Glutamatergic neuron (in vitro differentiated cells): Measurements from ENCODE around the gene NAIP. TPM values are rescaled to one million over a fixed set of nuclear protein-coding genes. Genes with fewer than 3 reads are reported as not detected.
"Not testable (repeated sequence)": the region's sequence is repeated elsewhere in the genome, so short reads cannot be mapped to it uniquely, and the experiment has no call there.

Experiments used
- DNase-seq: peaks from one replicate; pipeline ENCODE4 v3.0.0; 2022
- H3K27ac Mint-ChIP-seq: one replicate; pipeline ENCODE4 v1.8.0; 2020; ENCODE audit warnings: mild to moderate bottlenecking, mixed read lengths, inconsistent platforms; ENCODE audit not compliant: unreplicated experiment
- H3K27me3 Mint-ChIP-seq: one replicate; pipeline ENCODE4 v1.8.0; 2020; ENCODE audit warnings: mild to moderate bottlenecking, moderate library complexity, mixed read lengths, inconsistent platforms; ENCODE audit not compliant: unreplicated experiment
- H3K36me3 Mint-ChIP-seq: one replicate; pipeline ENCODE4 v1.8.0; 2020; ENCODE audit warnings: mild to moderate bottlenecking, mixed read lengths, inconsistent platforms; ENCODE audit not compliant: unreplicated experiment
- H3K4me1 Mint-ChIP-seq: one replicate; pipeline ENCODE4 v1.8.0; 2020; ENCODE audit warnings: mild to moderate bottlenecking, low read depth, mixed read lengths, inconsistent platforms; ENCODE audit not compliant: unreplicated experiment
- H3K4me3 Mint-ChIP-seq: one replicate; pipeline ENCODE4 v1.8.0; 2020; ENCODE audit warnings: mild to moderate bottlenecking, mixed read lengths, inconsistent platforms; ENCODE audit not compliant: unreplicated experiment
- H3K9me3 Mint-ChIP-seq: one replicate; pipeline ENCODE4 v1.8.0; 2020; ENCODE audit warnings: mild to moderate bottlenecking, moderate library complexity, mixed read lengths, inconsistent platforms; ENCODE audit not compliant: unreplicated experiment
- CTCF ChIP-seq: fragments of 200-600 bp; sonication (generic); IDR thresholded peaks from one replicate; pipeline ENCODE4 v1.5.0; 2021; ENCODE audit not compliant: partially characterized antibody, unreplicated experiment
- total RNA-seq: library from RNA; stranded (reverse); fragmentation: NEBNext Ultra II Directional; extraction: Animal tissue kit (Norgen Biotek cat#: 25700); gene quantifications from one replicate; pipeline ENCODE4 v1.2.1, GENCODE V29; 2021; ENCODE audit not compliant: unreplicated experiment

NAIP gene
- total RNA-seq, 1 donor from 2014 or later, result 32.5 TPM

DNA sequence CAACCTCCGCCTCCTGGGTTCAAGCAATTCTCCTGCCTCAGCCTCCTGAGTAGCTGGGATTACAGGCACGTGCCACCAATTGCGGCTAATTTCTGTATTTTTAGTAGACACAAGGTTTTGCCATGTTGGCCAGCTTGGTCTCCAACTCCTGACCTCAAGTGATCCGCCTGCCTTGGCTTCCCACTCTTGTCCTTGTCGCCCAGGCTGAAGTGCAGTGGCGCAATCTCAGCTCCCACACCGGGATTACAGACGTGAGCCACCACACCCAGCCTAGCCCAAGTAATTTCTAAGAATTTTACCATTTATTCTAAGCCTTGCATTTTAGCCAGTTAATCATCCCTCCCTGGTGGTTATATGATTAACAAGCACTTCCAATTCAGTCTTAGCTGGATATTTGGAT, 11.0 kb downstream of the NAIP start:
- Mint-ChIP-seq H3K36me3 (no peaks in the 10 kb centered on the region), H3K4me1 (no peaks in the 10 kb centered on the region), H3K27ac (no peak overlapping the region), H3K27me3 (no peaks in the 10 kb centered on the region), H3K9me3 (no peaks in the 10 kb centered on the region), H3K4me3 (no peak overlapping the region)
- no peak for TF ChIP-seq CTCF
- no peak for DNase-seq

GRCh38 chr5:71013575-71013974, 11.6 kb downstream of the NAIP start:
- Mint-ChIP-seq H3K27ac (no peak overlapping the region), H3K4me3 (no peak overlapping the region), H3K4me1 (no peaks in the 10 kb centered on the region), H3K9me3 (no peaks in the 10 kb centered on the region), H3K36me3 (no peaks in the 10 kb centered on the region), H3K27me3 (no peaks in the 10 kb centered on the region)
- DNase-seq, result no peak
- no peak for TF ChIP-seq CTCF

GRCh38 chr5:71011194-71011792, 13.8 kb downstream of the NAIP start:
- H3K9me3 Mint-ChIP-seq, result no peaks in the 10 kb centered on the region
- H3K27ac Mint-ChIP-seq, result no peak overlapping the region
- H3K4me1 Mint-ChIP-seq, result no peaks in the 10 kb centered on the region
- no peaks in the 10 kb centered on the region for H3K36me3 Mint-ChIP-seq
- no peak overlapping the region for H3K4me3 Mint-ChIP-seq
- no peak for DNase-seq
- H3K27me3 Mint-ChIP-seq, result no peaks in the 10 kb centered on the region
- no peak for TF ChIP-seq CTCF

GRCh38 chr5:71006983-71007382, 18.2 kb downstream of the NAIP start:
- not testable (repeated sequence) for H3K9me3 Mint-ChIP-seq, H3K4me3 Mint-ChIP-seq, H3K27me3 Mint-ChIP-seq, H3K4me1 Mint-ChIP-seq, H3K36me3 Mint-ChIP-seq, DNase-seq, H3K27ac Mint-ChIP-seq

GRCh38 chr5:70984882-70985281, 40.3 kb downstream of the NAIP start:
- not testable (repeated sequence) for H3K4me1 Mint-ChIP-seq, H3K27me3 Mint-ChIP-seq, H3K9me3 Mint-ChIP-seq, H3K27ac Mint-ChIP-seq, H3K4me3 Mint-ChIP-seq, H3K36me3 Mint-ChIP-seq, DNase-seq

DNA sequence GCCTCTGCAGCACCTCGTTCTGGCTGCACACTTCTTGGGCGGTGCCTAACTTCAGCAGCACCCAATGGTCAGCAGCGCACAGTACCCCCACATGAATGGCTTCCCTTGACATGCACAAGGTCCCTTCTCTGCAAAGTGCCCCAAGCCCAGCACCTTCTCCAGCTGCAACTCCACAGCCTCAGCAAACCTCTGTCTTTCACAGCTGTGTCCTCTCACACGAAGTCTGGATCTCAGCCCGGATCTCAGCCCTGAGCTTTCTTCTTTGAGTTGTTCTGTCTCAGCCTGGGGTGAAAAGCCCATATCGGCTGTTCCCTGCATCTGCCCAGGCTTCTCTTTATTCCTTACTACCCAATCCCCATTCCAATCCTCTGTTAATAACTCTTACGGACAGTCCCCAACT, 57.9 kb downstream of the NAIP start:
- H3K9me3 Mint-ChIP-seq, H3K4me3 Mint-ChIP-seq, H3K27me3 Mint-ChIP-seq, H3K27ac Mint-ChIP-seq, H3K4me1 Mint-ChIP-seq, DNase-seq, H3K36me3 Mint-ChIP-seq: not testable (repeated sequence)

DNA sequence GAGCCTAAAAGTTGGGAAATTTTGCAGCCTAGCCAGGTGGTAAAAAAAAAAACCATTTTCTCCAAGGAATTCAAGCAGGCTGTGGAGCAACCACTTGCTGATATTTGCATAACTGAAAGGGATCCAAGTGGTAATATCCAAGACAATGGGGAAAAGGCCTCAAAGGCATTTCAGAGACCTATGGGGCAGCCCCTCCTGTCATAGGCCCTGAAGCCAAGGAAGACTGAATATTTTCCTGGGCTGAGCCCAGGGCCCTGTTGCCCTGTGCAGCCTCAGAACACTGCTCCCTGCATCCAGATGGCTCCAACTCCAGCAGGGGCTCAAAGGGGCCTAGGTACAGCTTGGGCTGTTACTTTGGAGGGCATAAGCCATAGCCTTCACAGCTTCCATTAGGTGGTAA, 60.6 kb downstream of the NAIP start:
- not testable (repeated sequence) for H3K9me3 Mint-ChIP-seq, H3K27ac Mint-ChIP-seq, DNase-seq, H3K36me3 Mint-ChIP-seq, H3K4me1 Mint-ChIP-seq, H3K4me3 Mint-ChIP-seq, H3K27me3 Mint-ChIP-seq

- not testable (repeated sequence) for H3K4me1 Mint-ChIP-seq, H3K9me3 Mint-ChIP-seq, H3K36me3 Mint-ChIP-seq, H3K27ac Mint-ChIP-seq, H3K27me3 Mint-ChIP-seq, DNase-seq, H3K4me3 Mint-ChIP-seq
Observed at GRCh38 chr5:70953068-70953467, 72.1 kb downstream of the NAIP start.

DNA sequence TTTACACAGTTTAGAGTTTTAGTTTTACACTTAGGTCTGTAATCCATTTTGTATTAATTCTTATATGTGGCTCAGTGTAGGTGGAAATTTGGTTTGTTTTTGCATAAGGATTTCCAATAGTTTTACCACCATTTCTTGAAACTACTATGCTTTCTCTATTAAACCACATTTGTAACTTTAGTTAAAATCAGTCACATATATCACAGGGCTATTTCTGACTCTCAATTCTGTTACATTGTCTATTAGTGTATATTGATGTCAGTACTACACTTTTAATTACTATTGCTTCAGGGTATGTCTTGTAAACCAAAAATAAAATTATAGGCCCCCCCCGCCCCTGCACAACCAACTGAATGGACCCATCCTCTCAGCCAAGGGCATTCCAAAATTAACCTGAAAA, 92.6 kb downstream of the NAIP start:
- H3K27ac Mint-ChIP-seq, H3K4me3 Mint-ChIP-seq, H3K4me1 Mint-ChIP-seq, H3K36me3 Mint-ChIP-seq, H3K27me3 Mint-ChIP-seq, H3K9me3 Mint-ChIP-seq, DNase-seq: not testable (repeated sequence)

GRCh38 chr5:70931709-70932368, 93.3 kb downstream of the NAIP start:
- not testable (repeated sequence) for H3K27ac Mint-ChIP-seq, H3K27me3 Mint-ChIP-seq, H3K4me1 Mint-ChIP-seq, H3K36me3 Mint-ChIP-seq, H3K9me3 Mint-ChIP-seq, H3K4me3 Mint-ChIP-seq, DNase-seq
